ENCODE measurements around the gene COL9A3. TPM values are rescaled to one million over a fixed set of nuclear protein-coding genes. Genes with fewer than 3 reads are reported as not detected.

The COL9A3 gene
- total RNA-seq, 1 experiment from 2014 or later = 150 TPM

- Histone ChIP-seq H3K18ac (ENCODE audit: insufficient read length, low read depth, low read length) (peak overlapping the region; percentile 62), H4K5ac (ENCODE audit: insufficient read length, low read depth, low read length) (no peak overlapping the region), H3K4me1 (ENCODE audit: insufficient read depth, low read length) (no peaks in the 10 kb centered on the region), H2BK5ac (ENCODE audit: insufficient read length, low read length) (no peak overlapping the region), H2BK20ac (ENCODE audit: low read depth, low read length, poor library complexity, severe bottlenecking) (no peak overlapping the region), H3K79me1 (ENCODE audit: insufficient read depth, low read depth, low read length, poor library complexity, severe bottlenecking) (no peaks in the 10 kb centered on the region), H3K79me2 (ENCODE audit: insufficient read depth, low read length) (no peaks in the 10 kb centered on the region), H4K91ac (ENCODE audit: insufficient read length, low read depth, low read length) (no peak overlapping the region), H3K9ac (ENCODE audit: extremely low read depth, insufficient read length, low read length) (no peak overlapping the region), H3K27me3 (ENCODE audit: insufficient read depth, low read length) (no peaks in the 10 kb centered on the region), H4K20me1 (ENCODE audit: control insufficient read depth, insufficient read depth, insufficient read length) (no peaks in the 10 kb centered on the region), H2BK120ac (ENCODE audit: low read depth, low read length, poor library complexity, severe bottlenecking) (no peak overlapping the region), H2AFZ (ENCODE audit: low read length) (no peak overlapping the region), H3K23me2 (ENCODE audit: insufficient read length, low read depth, low read length, poor library complexity, severe bottlenecking) (peaks cover 16% of the 10 kb centered on the region), H3K4ac (ENCODE audit: low read depth, low read length) (no peak overlapping the region; the same call in 1 of the 2 replicates), H2AK5ac (ENCODE audit: insufficient read length, low read length) (no peak overlapping the region), H3K9me3 (ENCODE audit: control insufficient read depth, low read depth, low read length) (no peaks in the 10 kb centered on the region), H4K8ac (replicated peaks; ENCODE audit: insufficient read length, low read depth, low read length) (no peak overlapping the region), H3K23ac (ENCODE audit: insufficient read length, low read depth, low read length) (no peak overlapping the region), H3K56ac (ENCODE audit: insufficient read length, low read depth, low read length) (no peak overlapping the region), H2BK15ac (ENCODE audit: low read depth, low read length) (no peak overlapping the region), H3T11ph (ENCODE audit: low read length) (no peak overlapping the region), H2BK12ac (ENCODE audit: insufficient read length, low read depth, low read length) (no peak overlapping the region), H3K14ac (ENCODE audit: insufficient read depth, low read length) (peak overlapping the region; percentile 62), H3K27ac (ENCODE audit: insufficient read length, low read depth, low read length) (no peak overlapping the region), H3K4me2 (ENCODE audit: insufficient read depth, insufficient read length, low read length) (peak overlapping the region; percentile 35)
- Mint-ChIP-seq H3K27me3 (ENCODE audit: low read depth) (peaks cover 5% of the 10 kb centered on the region), H3K27ac (peak overlapping the region in 2 of 3 experiments; percentile 46 to 85; a peak in 3 of 7 replicates), H3K4me3 (peak overlapping the region; percentile 65 to 80), H3K4me1 (peaks cover 14 to 15% of the 10 kb centered on the region in 2 experiments), H3K36me3 (ENCODE audit: insufficient read depth in 1 of 3, low read depth in 3 of 3) (peaks cover 0 to 13% (median 11%) of the 10 kb centered on the region in 3 experiments; a peak in 5 of 7 replicates), H3K9me3 (no peaks in the 10 kb centered on the region)
- WGBS (ENCODE audit: extremely low coverage, insufficient read length, low lambda C conversion rate) = no CpG with 5 or more reads among the region's 57 CpGs
- peak; percentile 92 for DNase-seq
- TF ChIP-seq CTCF (conservative IDR thresholded peaks at IDR 0.05) = no peak
These were observed 593 bp upstream of the COL9A3 start for GRCh38 chr20:62816031-62816883.

Measured in H9 (cell line).